GM04504 (cell line): Measurements from ENCODE around the gene ADGRL2.

Source experiments
- DNase-seq: peaks from one replicate; pipeline ENCODE4 v3.0.0-alpha.2; 2012; ENCODE audit warnings: low read depth

ADGRL2 gene

GRCh38 chr1:81907575-81907974, 106.8 kb downstream of the ADGRL2 start:
- no peak for DNase-seq

- no peak for DNase-seq
These were observed 111.6 kb downstream of the ADGRL2 start for GRCh38 chr1:81912383-81912782.

GRCh38 chr1:81915937-81916336, 115.2 kb downstream of the ADGRL2 start:
- DNase-seq = no peak

- DNase-seq = no peak
These were observed 119.6 kb downstream of the ADGRL2 start for GRCh38 chr1:81920245-81920740.

GRCh38 chr1:81920886-81921285, 120.2 kb downstream of the ADGRL2 start:
- DNase-seq = no peak

- DNase-seq = no peak
These were observed 120.6 kb downstream of the ADGRL2 start for GRCh38 chr1:81921344-81921743.

GRCh38 chr1:81921851-81922462, 121.2 kb downstream of the ADGRL2 start:
- DNase-seq = no peak

GRCh38 chr1:81922955-81923354, 122.2 kb downstream of the ADGRL2 start:
- no peak for DNase-seq

- no peak for DNase-seq
These were observed 128.4 kb downstream of the ADGRL2 start for GRCh38 chr1:81929106-81929505.

- no peak for DNase-seq
These were observed 136.1 kb downstream of the ADGRL2 start for GRCh38 chr1:81936853-81937252.

GRCh38 chr1:81937791-81938450, 137.2 kb downstream of the ADGRL2 start:
- no peak for DNase-seq

- DNase-seq = no peak
These were observed 147.8 kb downstream of the ADGRL2 start for GRCh38 chr1:81948495-81948894.

- no peak for DNase-seq
These were observed 148.7 kb downstream of the ADGRL2 start for GRCh38 chr1:81949421-81949820.

GRCh38 chr1:81950037-81950436, 149.3 kb downstream of the ADGRL2 start:
- DNase-seq = no peak

GRCh38 chr1:81950591-81951244, 150.0 kb downstream of the ADGRL2 start:
- DNase-seq = no peak

GRCh38 chr1:81954534-81955020, 153.8 kb downstream of the ADGRL2 start:
- DNase-seq = no peak

GRCh38 chr1:81967951-81968350, 167.2 kb downstream of the ADGRL2 start:
- DNase-seq = peak; percentile 5

GRCh38 chr1:81970416-81970815, 169.7 kb downstream of the ADGRL2 start:
- DNase-seq = no peak

GRCh38 chr1:81974222-81974841, 173.6 kb downstream of the ADGRL2 start:
- no peak for DNase-seq

- no peak for DNase-seq
These were observed 174.3 kb downstream of the ADGRL2 start for GRCh38 chr1:81974883-81975555.

GRCh38 chr1:81976539-81976938, 175.8 kb downstream of the ADGRL2 start:
- DNase-seq = no peak

GRCh38 chr1:81978945-81979344, 178.2 kb downstream of the ADGRL2 start:
- DNase-seq = no peak
